Stimulated activated CD8-positive, alpha-beta memory T cell treated with anti-CD3 and anti-CD28 coated beads, Interleukin-2, amount 100 ng/mL, for 48 hours (primary cell): ENCODE data around the gene CNOT10.
"Not testable (repeated sequence)": the region's sequence is repeated elsewhere in the genome, so short reads cannot be mapped to it uniquely, and the experiment has no call there.

Experiments used
- DNase-seq, 2 donors: peaks; one replicate each; pipeline ENCODE4 v3.0.0-alpha.2; 2020; ENCODE audit warnings: low read depth in 2 of 2

CNOT10 gene

DNA sequence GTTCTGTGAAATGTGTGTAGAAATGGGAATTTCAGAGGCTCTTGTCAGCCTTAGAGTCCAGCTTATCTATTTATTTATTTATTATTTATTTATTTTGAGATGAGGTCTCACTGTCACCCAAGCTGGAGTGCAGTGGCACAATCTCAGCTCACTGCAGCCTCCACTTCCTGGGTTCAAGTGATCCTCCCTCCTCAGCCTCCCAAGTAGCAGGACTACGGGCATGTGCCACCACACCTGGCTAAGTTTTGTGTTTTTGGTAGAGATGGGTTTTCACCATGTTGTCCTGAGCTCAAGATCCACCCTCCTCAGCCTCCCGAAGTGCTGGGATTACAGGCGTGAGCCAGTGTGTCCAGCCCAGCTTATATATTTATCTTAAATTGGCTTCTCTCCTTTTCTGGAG is 11.5 kb downstream of the CNOT10 start:
- DNase-seq, result no peak

DNA sequence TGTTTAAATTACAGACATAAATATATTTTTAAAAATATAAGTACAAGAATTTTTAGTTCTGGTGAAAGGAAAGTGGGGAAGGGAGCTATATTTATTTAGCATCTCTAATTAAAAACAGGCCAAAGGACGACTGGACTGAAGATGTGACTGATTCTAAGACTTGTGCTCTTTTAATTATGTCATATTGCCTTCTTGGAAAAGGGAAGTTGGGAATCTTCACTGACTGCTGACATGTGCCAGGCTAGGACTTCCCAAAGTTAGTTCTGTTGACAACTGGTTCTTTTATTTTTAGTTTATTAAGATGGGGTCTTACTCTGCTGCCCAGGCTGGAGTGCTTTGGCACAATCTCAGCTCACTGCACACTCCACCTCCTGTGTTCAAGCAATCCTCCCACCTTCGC is 13.5 kb downstream of the CNOT10 start:
- no peak for DNase-seq

DNA sequence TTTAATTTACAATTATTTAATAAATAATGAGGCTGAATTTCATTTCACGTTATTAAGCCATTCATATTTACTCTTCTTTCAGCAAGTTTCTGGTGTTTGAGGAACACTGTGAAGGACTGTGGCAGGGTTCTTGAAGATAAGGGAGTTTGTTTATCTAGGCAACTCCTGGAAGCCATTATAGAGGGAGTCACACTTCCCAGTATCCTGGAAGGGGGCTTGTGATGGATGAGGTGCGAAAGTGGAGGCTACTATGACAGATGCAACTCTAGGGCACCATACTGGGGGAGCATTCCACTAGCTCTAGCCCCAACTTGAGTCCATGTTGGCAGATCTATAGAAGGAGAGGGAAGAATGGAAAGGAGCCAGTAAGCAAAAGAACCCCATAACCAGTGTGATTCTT is 14.4 kb downstream of the CNOT10 start:
- DNase-seq, result no peak

DNA sequence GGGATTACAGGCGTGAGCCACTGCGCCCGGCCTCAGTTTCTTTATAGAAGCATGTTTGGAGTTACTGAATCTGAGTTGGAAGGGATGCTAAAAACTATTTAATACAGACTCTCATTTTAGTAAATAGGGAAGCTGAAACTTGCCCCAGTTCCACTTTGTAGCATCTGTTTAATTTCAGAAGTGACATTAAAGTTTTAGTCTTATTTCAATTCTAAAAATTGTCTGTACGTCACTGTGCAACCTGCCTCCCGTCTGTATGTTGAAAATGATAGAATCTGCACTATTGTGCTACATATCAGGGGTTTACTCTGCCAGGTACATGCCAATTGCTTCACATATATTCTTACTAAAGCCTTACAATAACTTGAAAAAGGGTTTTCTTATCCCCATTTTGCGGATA is 15.3 kb downstream of the CNOT10 start:
- no peak for DNase-seq

DNA sequence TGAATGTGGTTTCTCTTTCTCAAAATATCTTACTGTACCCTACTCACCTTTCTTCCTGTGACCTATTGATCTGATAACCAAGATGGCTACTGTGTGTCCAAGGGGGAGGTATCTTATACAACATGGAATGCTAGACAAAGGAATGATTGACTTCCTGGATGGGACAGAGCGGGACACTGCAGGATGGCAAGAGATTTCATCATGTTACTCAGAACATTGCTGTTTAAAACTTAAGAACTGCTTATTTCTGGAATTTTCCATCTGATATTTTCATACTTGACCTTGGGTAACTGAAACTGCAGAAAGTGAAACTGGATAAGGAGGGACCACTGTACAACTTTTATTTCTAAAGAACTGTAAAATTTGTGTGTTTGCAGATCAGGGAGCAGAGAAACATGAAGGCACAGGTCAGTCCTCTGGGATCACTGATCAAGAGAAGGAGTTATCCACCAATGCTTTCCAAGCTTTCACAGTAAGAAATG is 18.5 kb downstream of the CNOT10 start:
- no peak for DNase-seq

DNA sequence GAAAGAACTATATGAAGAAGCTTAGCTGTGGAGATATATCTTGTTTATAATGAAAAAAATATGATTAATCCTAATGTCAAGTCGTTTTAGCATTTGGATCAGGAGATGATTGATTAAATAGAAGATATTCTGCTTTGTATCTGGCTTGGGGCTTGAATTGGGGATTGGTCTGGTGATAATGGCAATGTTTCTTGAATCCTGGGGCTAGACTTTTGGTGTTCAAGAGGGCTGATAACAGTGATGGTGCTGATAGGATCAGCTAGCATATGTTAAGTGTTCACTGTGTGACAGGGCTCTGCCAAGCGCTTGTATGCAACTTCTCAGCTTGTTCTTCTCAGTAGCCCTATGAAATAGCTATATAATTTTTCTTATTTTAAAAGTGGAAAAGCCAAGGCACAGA is 20.2 kb downstream of the CNOT10 start:
- no peak for DNase-seq

DNA sequence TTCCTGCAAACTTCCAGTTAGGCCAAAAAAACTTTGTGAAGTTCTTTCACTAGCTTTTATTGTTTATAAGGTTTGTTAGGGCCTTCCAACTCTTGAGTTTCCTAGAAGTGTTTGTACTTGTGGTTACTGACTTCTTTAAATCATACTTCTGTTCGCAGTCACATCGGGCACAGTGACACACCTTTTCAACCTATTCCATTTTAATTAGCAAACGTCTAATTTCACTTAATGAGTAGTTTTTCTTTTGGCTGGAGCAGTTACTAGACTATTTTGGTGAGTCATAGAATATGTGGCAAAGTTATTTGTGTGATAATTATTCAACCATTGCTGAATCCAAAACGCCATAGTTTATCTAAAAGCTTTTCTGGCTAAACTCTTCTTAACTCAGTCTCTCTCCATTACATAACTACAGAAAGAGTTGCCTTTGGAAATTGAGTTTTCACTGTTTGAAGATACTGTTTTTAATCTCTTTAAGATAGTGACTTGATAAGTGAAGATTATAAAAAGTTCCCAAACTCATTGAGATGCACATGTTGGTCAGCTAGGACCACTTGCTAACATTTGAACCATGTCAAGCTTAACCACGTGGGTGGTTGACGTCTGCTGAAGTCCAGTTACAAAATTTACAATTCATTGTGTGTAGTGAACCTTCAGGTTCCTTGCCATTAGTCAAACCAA is 21.5 kb downstream of the CNOT10 start:
- no peak for DNase-seq

DNA sequence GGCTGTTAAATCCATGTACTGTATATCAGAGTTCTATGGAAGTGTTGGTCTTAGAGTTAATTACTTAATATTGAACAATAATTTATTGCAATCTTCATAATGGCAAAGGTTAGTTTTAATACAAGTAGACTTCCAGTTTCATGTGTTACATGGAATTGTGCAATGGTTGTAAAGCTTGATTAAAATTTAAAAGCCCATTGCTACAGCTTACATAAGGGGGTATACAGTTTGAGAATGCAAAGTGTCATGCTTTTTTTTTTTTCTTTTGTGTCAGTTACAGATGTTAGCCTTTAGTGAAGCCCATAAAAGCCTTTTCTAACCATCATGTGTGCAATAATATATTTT is 22.0 kb downstream of the CNOT10 start:
- no peak for DNase-seq

DNA sequence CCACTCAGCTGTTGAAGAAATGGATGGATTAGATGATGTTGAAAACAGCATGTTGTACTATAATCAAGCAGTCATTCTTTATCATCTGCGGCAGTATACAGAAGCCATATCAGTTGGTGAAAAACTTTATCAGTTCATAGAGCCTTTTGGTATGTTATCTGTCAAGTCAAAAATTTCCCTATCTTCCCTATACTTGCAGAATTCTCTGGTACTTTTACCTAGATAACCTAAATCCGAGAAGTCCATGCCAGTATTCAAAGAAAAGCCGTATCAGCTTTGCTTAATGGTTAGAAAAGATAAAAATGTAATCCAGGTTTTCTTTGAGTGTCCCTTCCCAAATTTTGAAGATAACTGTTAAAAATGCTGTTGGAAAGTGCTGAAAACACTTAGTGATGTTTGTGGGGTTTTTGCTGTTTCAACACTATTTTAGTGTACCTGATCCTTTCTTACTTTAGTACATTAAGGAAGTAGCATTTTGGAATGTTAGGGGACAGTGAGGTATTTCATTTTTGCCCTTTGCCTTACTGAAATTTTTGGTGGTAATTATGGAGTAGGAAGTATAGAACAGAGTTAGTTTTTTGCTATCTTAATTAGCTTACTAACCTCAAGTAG is 23.8 kb downstream of the CNOT10 start:
- DNase-seq, result no peak

DNA sequence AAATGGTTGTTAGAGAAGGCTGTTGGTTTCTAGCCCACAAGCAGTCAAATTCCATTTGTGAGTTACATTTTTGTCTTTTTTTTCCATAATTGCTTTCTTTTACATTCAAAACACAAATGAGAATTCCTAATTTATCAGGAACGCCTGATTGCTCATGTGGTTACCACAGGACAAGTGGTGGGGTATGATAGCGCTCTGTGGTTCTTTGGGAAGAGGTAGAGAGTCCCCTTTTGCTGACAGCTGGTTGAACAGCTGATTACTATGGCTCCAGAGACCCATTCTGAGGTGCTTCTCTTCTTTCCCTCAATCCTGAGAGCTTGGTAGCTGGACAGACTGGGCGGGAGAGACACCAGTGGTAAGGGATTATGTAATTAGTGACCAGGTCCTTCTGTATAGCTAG is 24.4 kb downstream of the CNOT10 start:
- no peak for DNase-seq

DNA sequence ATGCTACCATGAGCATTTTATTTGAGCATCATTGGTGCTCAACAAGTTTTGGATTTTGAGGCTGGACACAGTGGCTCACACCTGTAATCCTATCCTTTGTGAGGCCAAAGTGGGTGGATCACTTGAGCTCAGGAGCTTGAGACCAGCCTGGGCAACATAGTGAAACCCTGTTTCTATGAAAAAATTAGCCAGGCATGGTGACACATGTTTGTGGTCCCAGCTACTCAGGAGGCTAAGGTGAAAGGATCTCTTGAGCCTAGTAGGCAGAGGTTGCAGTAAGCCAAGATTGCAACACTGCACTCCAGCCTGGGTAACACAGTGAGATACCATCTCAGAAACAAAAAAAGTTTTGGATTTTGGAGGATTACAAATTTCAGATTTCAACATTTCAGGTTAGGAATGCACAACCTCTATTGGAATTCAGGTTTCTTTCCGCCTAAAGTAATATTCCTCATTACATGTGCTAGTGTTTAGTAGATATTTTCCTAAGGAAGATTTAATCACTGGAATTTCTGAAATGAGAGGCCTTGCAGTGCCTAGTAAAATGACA is 27.6 kb downstream of the CNOT10 start:
- no peak for DNase-seq

DNA sequence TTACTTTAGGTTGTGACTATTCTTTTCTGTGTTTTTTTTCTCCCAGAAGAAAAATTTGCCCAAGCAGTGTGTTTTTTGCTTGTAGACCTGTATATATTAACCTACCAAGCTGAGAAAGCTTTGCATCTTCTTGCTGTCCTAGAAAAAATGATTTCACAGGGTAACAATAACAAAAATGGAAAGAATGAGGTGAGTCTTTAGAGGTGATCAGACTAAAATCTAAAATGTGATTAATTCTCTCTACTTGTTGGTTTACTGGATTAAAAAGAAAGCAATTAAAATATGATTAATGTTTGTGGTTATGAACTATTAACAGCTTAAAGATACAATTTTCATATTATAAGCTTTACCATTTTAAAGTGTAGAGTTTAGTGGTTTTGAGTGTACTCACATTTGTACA is 28.2 kb downstream of the CNOT10 start:
- DNase-seq, result no peak

DNA sequence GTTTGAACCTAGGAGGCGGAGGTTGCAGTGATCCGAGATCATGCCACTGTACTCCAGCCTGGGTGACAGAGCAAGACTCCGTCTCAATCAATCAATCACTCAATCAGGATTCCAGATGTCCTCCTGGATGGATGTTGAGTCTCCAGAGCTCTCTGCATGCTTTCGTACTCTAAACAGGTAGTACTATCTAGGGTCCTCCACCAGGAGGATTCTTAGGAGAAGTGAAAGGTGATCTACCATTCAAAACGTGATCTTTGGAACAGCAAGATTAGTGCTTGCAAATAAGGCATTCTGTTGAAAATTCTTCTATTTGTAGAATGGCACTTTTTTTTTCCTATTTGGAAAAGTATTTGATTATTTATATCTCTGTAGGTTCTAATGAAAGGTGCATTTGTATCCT is 34.3 kb downstream of the CNOT10 start:
- DNase-seq, result no peak

DNA sequence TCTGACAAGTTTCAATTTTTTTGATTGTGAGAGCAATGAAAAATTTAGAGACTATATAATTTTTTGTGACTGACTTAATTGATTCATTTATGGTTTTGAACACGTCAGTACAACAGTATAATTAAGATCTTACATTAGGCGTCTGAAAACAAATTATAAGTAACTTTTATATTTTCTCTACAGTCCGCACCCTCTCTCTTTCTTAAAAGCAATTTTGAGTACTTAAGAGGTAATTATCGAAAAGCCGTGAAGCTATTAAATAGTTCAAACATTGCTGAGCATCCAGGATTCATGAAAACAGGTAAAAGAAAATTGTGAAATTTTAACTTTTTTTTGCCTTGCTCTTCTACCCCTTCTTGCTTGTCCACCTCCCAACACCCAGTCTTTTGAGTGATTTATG is 34.9 kb downstream of the CNOT10 start:
- no peak for DNase-seq

DNA sequence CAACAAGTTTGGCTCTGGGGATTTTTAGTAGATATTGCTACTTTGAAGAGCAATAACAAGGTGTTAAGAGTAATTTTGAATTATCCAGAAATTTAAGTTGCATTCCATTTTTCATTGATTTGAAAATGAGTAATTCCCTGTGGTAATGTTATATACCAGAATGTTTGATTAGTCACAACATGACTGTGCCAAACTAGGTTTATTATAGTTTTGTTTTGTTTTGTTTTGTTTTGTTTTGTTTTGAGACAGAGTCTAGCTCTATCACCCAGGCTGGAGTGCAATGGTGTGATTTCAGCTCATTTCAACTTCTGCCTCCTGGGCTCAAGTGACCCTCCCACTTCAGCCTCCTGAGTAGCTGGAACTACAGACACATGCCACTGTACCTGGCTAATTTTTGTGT is 40.7 kb downstream of the CNOT10 start:
- DNase-seq, result no peak

DNA sequence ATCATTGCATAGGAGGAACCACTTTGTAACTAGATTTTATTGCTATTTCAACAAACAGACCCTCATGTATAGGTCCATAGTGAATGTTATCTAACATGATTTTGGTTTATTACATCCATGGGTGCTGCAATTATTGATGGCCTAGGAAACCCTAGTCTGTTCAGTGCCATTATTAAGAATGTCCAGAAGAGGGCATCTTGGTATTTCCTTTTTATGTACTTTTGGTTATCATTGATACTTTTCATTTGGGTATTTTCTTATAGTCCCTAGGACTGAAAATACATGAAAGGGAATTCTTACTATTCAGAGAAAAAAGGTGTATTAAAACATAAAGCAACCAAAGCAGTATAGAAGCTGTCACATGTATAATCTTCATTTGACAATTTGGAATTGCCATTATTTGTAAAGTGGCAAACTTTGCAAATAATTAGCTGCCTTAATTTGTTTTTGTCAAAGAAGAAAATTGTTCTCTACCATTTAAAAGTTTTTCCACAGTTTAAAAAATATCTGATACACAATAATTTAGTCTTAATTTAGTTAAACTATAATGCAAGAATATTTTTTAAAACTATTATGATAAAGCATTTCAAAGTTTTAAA is 48.7 kb downstream of the CNOT10 start:
- no peak for DNase-seq

DNA sequence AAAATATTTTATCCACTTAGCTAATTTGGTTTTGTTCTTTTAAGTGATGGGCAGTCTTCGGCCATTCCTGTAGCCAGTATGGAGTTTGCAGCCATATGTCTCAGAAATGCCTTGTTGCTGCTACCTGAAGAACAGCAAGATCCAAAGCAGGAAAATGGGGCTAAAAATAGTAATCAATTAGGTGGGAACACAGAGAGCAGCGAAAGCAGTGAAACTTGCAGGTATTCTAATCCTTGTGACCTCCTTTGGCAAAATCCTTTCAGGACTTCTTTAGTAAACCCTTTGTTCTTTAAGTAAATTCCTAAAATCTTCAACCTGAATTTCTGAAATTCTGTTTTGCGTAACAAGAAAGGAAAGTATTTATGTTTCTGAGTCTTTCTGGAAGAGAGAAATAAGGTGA is 49.8 kb downstream of the CNOT10 start:
- no peak for DNase-seq

DNA sequence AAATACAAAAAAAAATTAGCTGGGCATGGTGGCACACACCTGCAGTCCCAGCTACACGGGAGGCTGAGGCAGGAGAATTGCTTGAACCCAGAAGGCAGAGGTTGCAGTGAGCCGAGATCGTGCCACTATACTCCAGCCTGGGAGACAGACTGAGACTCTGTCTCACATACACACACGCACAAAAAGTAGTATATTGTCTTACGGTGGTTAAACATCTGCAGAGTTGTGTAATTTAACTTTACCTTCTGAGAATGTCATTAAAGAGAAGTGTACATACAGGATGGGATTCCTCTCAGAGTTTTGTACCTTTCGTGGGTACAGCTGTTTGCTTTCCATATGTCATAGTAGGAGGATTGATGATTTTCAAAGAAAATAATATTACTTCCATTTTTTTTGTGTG is 58.5 kb downstream of the CNOT10 start:
- not testable (repeated sequence) for DNase-seq

DNA sequence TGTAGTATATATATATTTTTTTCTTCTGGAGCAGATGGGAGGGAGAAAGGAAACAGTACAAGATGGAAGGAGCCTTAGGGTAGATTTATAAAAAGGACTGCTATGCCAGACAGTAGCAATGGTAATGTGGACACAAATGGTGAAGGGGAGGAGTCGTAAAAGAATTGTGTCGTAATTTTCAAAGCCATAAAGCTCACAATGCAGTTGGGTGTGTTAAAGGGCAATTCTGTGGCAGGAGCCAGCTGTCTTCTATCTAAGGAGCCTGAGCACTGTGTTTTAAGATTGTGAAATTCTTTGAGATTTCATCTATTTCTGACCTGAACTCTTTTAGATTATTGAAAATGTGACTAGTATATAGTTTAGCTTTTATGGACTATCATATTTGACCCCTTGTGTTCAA is 58.9 kb downstream of the CNOT10 start:
- no peak for DNase-seq

DNA sequence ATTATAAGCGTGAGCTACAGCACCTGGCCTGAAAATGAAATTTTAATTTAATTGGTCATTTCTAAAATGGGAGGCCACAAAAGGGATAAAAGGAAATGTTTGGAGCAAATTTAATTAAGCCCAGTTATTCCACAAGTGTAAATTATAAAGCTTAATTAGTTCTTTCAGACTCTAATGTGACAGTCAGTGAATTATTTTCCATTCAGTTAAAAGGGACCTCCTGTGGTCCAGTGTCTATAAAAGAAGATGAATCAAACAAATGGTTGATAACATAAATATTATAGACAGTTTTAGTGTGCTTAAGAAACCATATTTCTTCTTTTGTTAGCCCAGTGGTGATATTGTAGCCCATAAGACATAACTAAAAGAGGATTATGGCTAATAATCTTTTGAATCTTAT is 66.4 kb downstream of the CNOT10 start:
- no peak for DNase-seq

DNA sequence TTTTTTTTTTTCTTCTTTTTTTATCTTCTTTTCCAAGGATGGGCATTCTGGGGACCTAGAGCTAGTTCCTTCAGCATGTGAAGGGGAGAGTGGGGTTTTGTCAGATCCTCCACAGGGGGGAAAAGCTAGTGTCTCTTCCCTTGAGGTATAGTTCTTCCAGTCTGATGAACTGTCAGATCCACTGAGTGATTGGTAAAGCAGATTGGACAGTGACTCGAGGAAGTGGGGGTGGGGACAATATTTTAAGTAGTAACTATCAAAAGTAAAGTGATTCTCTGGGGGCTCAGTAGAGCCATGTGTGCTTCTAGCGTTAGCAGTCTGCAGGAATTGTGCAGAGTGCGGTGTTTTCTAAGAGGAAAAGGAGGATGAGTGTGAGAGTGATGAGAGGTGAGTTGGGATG is 70.8 kb downstream of the CNOT10 start:
- DNase-seq, result no peak

DNA sequence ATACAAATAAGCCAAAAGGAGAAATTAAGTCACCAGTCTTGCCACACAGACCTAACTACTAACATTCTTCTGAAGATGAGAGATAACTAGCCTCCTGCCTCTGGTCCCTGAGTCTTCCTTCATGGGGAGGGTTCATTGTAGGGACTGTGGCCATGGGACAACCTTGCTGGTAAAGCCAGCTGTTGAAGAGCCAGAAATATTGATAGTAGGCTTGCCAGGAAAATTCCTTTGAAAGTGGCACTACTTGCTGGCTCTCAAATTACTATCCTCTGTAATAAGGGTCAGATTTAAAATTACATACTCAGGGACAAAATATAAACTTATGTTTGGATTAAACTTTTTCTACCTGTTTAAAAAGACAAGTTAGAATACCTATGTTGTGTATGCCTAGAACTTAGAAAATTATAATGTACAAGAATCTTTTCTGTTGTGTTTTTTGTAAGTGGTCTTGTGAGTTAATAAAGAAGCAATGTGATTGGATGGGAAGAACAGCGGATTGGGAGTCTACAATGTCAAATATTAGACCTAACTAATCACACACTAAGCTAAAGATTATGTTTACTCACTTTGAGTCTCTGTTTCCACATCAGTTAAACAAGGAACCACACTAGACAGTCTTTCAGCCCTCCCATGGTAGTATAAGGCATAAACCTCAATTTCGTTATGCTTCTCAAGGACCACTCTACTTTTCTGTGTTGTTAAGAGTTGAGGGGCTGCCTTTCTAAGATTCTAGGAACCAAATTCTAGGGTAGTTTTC is 72.8 kb downstream of the CNOT10 start:
- no peak for DNase-seq

DNA sequence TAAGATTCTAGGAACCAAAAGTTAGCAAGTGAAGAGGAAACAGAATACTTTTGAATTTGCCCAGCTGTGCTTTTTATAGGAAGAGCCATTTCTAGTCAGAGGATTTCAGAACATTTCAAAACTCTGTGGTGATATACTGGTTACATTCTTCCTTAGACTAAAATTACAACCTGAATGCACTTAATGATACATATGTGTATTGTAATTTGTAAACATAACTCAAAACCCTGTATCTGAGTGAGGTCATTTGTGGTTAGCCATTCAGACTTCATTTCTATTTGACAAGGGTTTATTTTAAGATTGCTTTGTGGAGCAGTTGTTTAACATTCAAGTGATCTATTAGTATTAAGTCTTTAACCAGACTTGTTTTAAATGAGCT is 73.4 kb downstream of the CNOT10 start:
- DNase-seq, result no peak
